ENCODE measurements around the gene TCTA.

Gene TCTA

DNA sequence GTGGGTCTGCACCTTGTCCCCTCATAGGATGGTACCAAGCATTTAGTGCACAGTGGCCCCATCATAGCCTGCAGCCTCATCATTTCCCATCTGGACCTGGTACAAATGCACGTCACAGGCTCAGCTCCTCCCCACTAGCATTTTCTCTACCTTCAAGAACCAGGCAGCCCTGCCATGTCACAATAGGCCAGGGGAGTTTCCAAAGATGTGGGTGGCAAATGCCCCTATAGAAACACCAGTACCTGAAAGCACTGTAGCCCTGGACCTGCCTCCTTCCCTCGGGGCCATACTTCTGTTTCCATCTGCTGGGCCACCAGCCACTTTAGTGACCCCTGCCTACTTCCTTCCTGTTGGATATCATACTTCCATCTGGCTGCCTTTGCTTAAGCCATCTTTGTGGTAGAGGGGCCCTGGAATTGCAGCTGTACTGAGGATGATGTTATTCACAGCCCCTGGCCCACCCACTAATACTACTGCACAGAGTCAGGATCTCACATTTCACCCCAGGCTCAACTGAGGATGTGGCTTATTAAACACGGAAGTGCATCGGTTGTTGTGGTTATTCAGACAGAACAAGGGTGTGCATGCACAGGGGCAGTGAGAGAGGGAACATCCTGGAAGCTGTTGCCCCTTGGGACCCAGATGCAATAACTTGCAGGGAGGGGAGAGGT is 3.8 kb downstream of the TCTA start:
- TF ChIP-seq EGR1 (IDR thresholded peaks at IDR 0.05) (no peak), ZBTB7A (IDR thresholded peaks at IDR 0.05; ENCODE audit: low read depth) (no peak), MAX (IDR thresholded peaks at IDR 0.05) (no peak), EP300 (IDR thresholded peaks at IDR 0.05; ENCODE audit: borderline replicate concordance) (no peak), REST (IDR thresholded peaks at IDR 0.05; ENCODE audit: low read depth) (no peak), TCF12 (IDR thresholded peaks at IDR 0.05; ENCODE audit: low read depth) (no peak), TAF1 (IDR thresholded peaks at IDR 0.05; ENCODE audit: low read depth) (no peak), FOXM1 (IDR thresholded peaks at IDR 0.05; ENCODE audit: borderline replicate concordance, low read depth) (no peak), YY1 (IDR thresholded peaks at IDR 0.05; ENCODE audit: low read depth) (no peak), TEAD4 (IDR thresholded peaks at IDR 0.05) (no peak), NFIC (IDR thresholded peaks at IDR 0.05) (no peak), CREB1 (IDR thresholded peaks at IDR 0.05; ENCODE audit: low read depth) (no peak), RAD21 (IDR thresholded peaks at IDR 0.05; ENCODE audit: low read depth) (no peak), CEBPB (IDR thresholded peaks at IDR 0.05) (no peak)
- TF ChIP-seq, protein P1, sequence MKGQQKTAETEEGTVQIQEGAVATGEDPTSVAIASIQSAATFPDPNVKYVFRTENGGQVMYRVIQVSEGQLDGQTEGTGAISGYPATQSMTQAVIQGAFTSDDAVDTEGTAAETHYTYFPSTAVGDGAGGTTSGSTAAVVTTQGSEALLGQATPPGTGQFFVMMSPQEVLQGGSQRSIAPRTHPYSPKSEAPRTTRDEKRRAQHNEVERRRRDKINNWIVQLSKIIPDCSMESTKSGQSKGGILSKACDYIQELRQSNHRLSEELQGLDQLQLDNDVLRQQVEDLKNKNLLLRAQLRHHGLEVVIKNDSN (IDR thresholded peaks at IDR 0.05), result no peak

- no peak for TF ChIP-seq RAD21 (IDR thresholded peaks at IDR 0.05; ENCODE audit: low read depth)
Measured at GRCh38 chr3:49416867-49417266, 4.6 kb downstream of the TCTA start.

GRCh38 chr3:49417516-49418120 is 5.4 kb downstream of the TCTA start:
- TF ChIP-seq TAF1 (IDR thresholded peaks at IDR 0.05; ENCODE audit: low read depth), result no peak
- no peak for TF ChIP-seq CEBPB (IDR thresholded peaks at IDR 0.05)
- TF ChIP-seq, protein P1 (IDR thresholded peaks at IDR 0.05), result no peak
- TF ChIP-seq CREB1 (IDR thresholded peaks at IDR 0.05; ENCODE audit: low read depth), result no peak
- TF ChIP-seq ZBTB7A (IDR thresholded peaks at IDR 0.05; ENCODE audit: low read depth), result no peak
- TF ChIP-seq EP300 (IDR thresholded peaks at IDR 0.05; ENCODE audit: borderline replicate concordance), result no peak
- no peak for TF ChIP-seq RAD21 (IDR thresholded peaks at IDR 0.05; ENCODE audit: low read depth)
- no peak for TF ChIP-seq REST (IDR thresholded peaks at IDR 0.05; ENCODE audit: low read depth)
- TF ChIP-seq YY1 (IDR thresholded peaks at IDR 0.05; ENCODE audit: low read depth), result no peak
- TF ChIP-seq FOXM1 (IDR thresholded peaks at IDR 0.05; ENCODE audit: borderline replicate concordance, low read depth), result no peak
- TF ChIP-seq MAX (IDR thresholded peaks at IDR 0.05), result no peak
- no peak for TF ChIP-seq NFIC (IDR thresholded peaks at IDR 0.05)
- TF ChIP-seq TCF12 (IDR thresholded peaks at IDR 0.05; ENCODE audit: low read depth), result no peak
- no peak for TF ChIP-seq EGR1 (IDR thresholded peaks at IDR 0.05)
- no peak for TF ChIP-seq TEAD4 (IDR thresholded peaks at IDR 0.05)

DNA sequence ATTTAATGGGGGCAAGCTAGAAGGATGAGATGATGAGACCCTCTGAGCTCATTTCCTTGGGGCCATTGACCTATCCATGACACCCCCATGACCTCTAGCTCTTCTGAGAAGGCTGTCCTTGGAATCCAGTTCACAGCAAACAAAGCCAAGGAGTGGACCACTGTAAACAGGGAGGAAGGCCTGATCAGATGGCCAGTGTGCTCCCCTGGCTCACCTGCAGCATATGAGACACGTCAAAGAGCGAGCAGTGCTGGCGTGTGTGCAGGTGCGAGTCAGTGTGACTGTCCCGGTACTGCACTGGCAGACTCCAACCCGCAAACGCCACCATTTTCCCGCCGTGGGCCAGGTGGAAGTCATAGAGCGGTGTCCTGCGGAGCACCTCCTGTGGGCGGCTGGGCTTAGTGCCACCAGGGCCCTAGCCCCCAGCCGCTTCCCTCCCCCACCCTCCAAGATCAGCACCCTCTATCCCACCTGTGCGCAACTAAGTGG is 9.7 kb downstream of the TCTA start:
- TF ChIP-seq NFIC (IDR thresholded peaks at IDR 0.05), result no peak

- TF ChIP-seq RAD21 (IDR thresholded peaks at IDR 0.05; ENCODE audit: low read depth) (no peak), CEBPB (IDR thresholded peaks at IDR 0.05) (no peak), EP300 (IDR thresholded peaks at IDR 0.05; ENCODE audit: borderline replicate concordance) (no peak), TEAD4 (IDR thresholded peaks at IDR 0.05) (no peak), YY1 (IDR thresholded peaks at IDR 0.05; ENCODE audit: low read depth) (no peak)
Measured at GRCh38 chr3:49422379-49423248, 10.4 kb downstream of the TCTA start, which contains the start of gene AMT. TSS of gene AMT (minus strand) at chr3:49422473. CDS start at chr3:49422450, 23 bp downstream.

All from Ishikawa (cell line).